HG02840 (cell line): ENCODE results near the gene ZNF619.

Experiments used
- ATAC-seq: cut with Tn5 transposase; IDR thresholded peaks from one replicate; pipeline ENCODE4 v1.9.1; 2021; ENCODE audit warnings: mild to moderate bottlenecking, moderate library complexity, moderate number of reproducible peaks; ENCODE audit not compliant: unreplicated experiment, low FRiP score

ZNF619 gene

DNA sequence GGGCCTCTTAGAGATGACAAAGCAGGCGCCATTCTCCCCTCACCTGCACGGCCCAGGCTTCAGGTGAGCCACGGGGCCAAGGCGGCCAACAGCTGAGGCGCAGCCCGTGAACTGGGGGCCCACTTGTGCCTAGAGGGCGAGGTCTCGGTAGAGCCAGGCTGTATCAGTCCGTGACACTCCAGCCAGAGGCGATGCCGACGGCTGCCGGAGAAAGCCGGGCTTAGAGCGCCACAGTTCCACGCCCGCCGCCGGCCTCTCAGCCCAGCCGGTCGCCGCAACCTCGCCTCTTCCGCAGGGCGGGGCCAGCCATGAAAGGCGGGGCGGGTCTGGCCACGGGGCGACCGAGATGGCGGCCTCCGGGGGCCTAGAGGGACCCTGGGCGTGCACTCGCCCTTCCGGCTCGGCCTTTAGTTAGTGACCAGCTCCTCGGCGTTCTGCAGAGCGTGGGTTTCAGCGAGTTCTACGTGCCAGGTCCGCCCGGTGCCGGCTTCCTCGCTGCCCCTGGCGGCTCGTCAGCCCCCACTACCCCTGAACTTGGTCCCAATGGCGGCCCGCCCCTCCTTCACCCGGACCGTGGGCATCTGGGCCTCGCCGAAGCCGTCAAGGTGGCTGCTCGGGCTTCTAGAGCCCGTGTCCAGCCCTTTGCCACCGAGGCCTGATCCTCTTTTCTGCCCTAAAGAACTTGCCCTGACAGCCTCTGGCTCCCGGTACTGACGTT, 47.8 kb downstream of the ZNF619 start, which contains the start of gene ZNF621:
ZNF621 (plus strand) TSS at position 393 of the 718 bp plus-strand sequence. CDS start 881 bp downstream, outside the sequence.
- ATAC-seq = peak; percentile 98

DNA sequence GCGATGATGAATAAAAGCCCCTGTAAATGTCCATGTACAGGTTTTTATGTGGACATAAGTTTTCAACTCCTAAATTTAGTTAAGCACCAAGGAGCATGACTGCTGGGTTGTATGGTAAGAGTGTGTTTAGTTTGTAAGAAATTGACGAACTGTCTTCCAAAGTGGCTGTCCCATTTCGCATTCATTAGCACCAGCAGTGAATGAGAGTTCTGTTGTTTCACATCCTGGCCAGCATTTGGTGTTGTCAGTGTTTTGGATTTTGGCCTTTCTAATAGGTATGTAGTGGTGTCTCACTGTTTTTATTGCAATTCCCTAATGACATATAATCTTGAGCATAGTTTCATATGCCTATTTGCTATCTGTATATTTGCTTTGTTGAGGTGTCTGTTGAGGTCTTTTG, 51.5 kb downstream of the ZNF619 start:
- no peak for ATAC-seq

DNA sequence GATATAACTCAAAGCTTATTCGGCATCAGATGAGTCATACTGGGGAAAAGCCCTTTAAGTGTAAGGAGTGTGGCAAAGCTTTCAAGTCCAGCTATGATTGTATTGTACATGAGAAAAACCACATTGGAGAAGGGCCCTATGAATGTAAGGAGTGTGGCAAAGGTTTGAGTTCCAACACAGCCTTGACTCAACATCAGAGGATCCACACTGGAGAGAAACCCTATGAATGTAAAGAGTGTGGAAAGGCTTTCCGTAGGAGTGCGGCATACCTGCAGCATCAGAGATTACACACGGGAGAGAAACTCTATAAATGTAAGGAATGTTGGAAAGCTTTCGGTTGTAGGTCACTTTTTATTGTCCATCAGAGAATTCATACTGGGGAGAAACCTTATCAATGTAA, 55.3 kb downstream of the ZNF619 start:
- ATAC-seq = no peak

DNA sequence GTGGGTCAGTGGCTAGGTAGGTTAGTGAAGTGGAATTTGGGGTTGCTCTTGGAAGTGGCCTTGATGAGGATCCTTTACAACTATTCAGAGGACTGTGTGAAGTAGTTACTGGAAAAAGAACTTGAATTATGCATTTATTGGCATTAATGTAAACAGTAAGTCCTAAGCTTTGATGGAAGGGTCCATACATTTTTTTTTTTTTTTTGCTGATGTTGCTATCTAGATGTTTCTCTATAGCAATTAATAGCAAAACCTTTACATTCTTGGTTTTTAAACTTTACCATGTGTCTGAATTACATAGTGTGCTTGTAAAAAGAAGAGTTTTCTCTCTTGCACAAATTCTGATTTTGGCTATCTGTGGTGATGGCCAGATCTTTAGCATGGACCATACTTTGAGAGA, 57.4 kb downstream of the ZNF619 start:
- ATAC-seq = no peak
